Neural cell (in vitro differentiated cells): ENCODE measurements around the gene CLCN5. TPM values are rescaled to one million over a fixed set of nuclear protein-coding genes. Genes with fewer than 3 reads are reported as not detected.

ENCODE experiments used
- H2AFZ ChIP-seq: fragments of 200-600, 300-800 bp; sonication (generic), shearing (Covaris generic); 2 replicates; pipeline ENCODE4 v1.6.0; 2014; ENCODE audit warnings: low read depth, mild to moderate bottlenecking, antibody characterized with exemption, low read length, moderate library complexity
- H3F3A ChIP-seq: fragments of 200-600 bp; shearing (Covaris generic); 2 replicates; pipeline ENCODE4 v1.6.1; 2016; ENCODE audit warnings: mild to moderate bottlenecking, moderate library complexity, mixed read lengths, antibody characterized with exemption, low read length; ENCODE audit not compliant: insufficient read depth, poor library complexity, severe bottlenecking
- H3K27ac ChIP-seq: fragments of 200-600, 300-800 bp; sonication (generic), shearing (Covaris generic); 2 replicates; pipeline ENCODE4 v1.5.1; 2014; ENCODE audit warnings: mild to moderate bottlenecking, low read length, moderate library complexity
- H3K27me3 ChIP-seq: fragments of 300-800, 200-600 bp; sonication (generic), shearing (Covaris generic); 2 replicates; pipeline ENCODE4 v1.6.0; 2014; ENCODE audit warnings: mild to moderate bottlenecking, low read depth, low read length, moderate library complexity; ENCODE audit not compliant: insufficient read depth
- H3K36me3 ChIP-seq: fragments of 300-800, 200-600 bp; sonication (generic), shearing (Covaris generic); 2 replicates; pipeline ENCODE4 v1.5.1; 2014; ENCODE audit warnings: mild to moderate bottlenecking, antibody characterized with exemption, low read length, moderate library complexity; ENCODE audit not compliant: insufficient read depth
- H3K4me2 ChIP-seq: fragments of 300-800, 200-600 bp; sonication (generic), shearing (Covaris generic); 2 replicates; pipeline ENCODE4 v1.6.0; 2014; ENCODE audit warnings: mild to moderate bottlenecking, low read length
- H3K4me3 ChIP-seq: fragments of 300-800, 200-600 bp; sonication (generic), shearing (Covaris generic); 2 replicates; pipeline ENCODE4 v1.5.1; 2014; ENCODE audit warnings: mild to moderate bottlenecking, low read length, moderate library complexity
- H3K79me2 ChIP-seq: fragments of 200-600 bp; shearing (Covaris generic); replicated peaks from 2 replicates; pipeline ENCODE4 v1.6.0; 2014; ENCODE audit warnings: mild to moderate bottlenecking, low read length, moderate library complexity; ENCODE audit not compliant: insufficient read depth
- H3K9ac ChIP-seq: fragments of 300-800, 200-600 bp; sonication (generic), shearing (Covaris generic); 2 replicates; pipeline ENCODE4 v1.6.1; 2016; ENCODE audit warnings: mild to moderate bottlenecking, low read length, mixed read lengths
- H3K9me2 ChIP-seq: fragments of 200-600 bp; shearing (Covaris generic); 2 replicates; pipeline ENCODE4 v1.6.1; 2016; ENCODE audit warnings: mild to moderate bottlenecking, low read length, mixed read lengths; ENCODE audit not compliant: insufficient read depth
- H3K9me3 ChIP-seq: fragments of 200-600, 300-800 bp; sonication (generic), shearing (Covaris generic); 2 replicates; pipeline ENCODE4 v1.6.1; 2016; ENCODE audit warnings: mild to moderate bottlenecking, mixed run types, low read length, moderate library complexity, mixed read lengths
- H4K20me1 ChIP-seq: fragments of 200-600 bp; shearing (Covaris generic); 2 replicates; pipeline ENCODE4 v1.6.1; 2016; ENCODE audit warnings: mild to moderate bottlenecking, mixed run types; ENCODE audit not compliant: insufficient read depth
- CTCF ChIP-seq: fragments of 450-650 bp; IDR thresholded peaks from 2 replicates; pipeline ENCODE4 v1.5.1; 2014; ENCODE audit warnings: antibody characterized with exemption, mild to moderate bottlenecking, moderate library complexity; ENCODE audit not compliant: poor library complexity, severe bottlenecking
- EP300 ChIP-seq: fragments of 450-650 bp; conservative IDR thresholded peaks from 2 replicates; pipeline ENCODE4 v1.6.1; 2014; ENCODE audit warnings: antibody characterized with exemption, mild to moderate bottlenecking, moderate library complexity; ENCODE audit not compliant: poor library complexity, severe bottlenecking
- EZH2 ChIP-seq: fragments of 200-600, 300-800 bp; shearing (Covaris generic), sonication (generic); IDR thresholded peaks from 2 replicates; pipeline ENCODE4 v1.6.1; 2014; ENCODE audit warnings: antibody characterized with exemption, low read length, borderline replicate concordance, mild to moderate bottlenecking; ENCODE audit not compliant: insufficient read depth, poor library complexity, severe bottlenecking
- MXI1 ChIP-seq: fragments of 450-650 bp; conservative IDR thresholded peaks from 2 replicates; pipeline ENCODE4 v1.6.1; 2014; ENCODE audit warnings: antibody characterized with exemption, mild to moderate bottlenecking; ENCODE audit not compliant: poor library complexity, severe bottlenecking
- POLR2AphosphoS5 ChIP-seq: IDR thresholded peaks from 2 replicates; pipeline ENCODE4 v1.6.1; 2012
- RAD21 ChIP-seq: fragments of 450-650 bp; conservative IDR thresholded peaks from 2 replicates; pipeline ENCODE4 v1.6.1; 2014; ENCODE audit warnings: antibody characterized with exemption, mild to moderate bottlenecking, moderate library complexity
- REST ChIP-seq: IDR thresholded peaks from 2 replicates; pipeline ENCODE4 v1.6.1; 2012; ENCODE audit warnings: borderline replicate concordance
- SMC3 ChIP-seq: fragments of 450-650 bp; conservative IDR thresholded peaks from 2 replicates; pipeline ENCODE4 v1.6.1; 2014; ENCODE audit warnings: antibody characterized with exemption, mild to moderate bottlenecking, moderate library complexity; ENCODE audit not compliant: poor library complexity
- TAF1 ChIP-seq: IDR thresholded peaks from 2 replicates; pipeline ENCODE4 v1.6.1; 2012; ENCODE audit warnings: low read depth
- polyA plus RNA-seq: library from polyadenylated mRNA; depleted of rRNA; stranded (reverse); fragments of >200 nt; gene quantifications from 2 replicates; pipeline ENCODE4 v1.2.3, GENCODE V29; 2014

The CLCN5 gene
- polyA plus RNA-seq, 1 donor from 2014 or later = 13.1 TPM

GRCh38 chrX:49877397-49878101, 44.8 kb upstream of the CLCN5 start:
- no peak overlapping the region for H3K27ac ChIP-seq
- no peak overlapping the region for H2AFZ ChIP-seq
- no peaks in the 10 kb centered on the region for H3K9me2 ChIP-seq
- no peaks in the 10 kb centered on the region for H3K36me3 ChIP-seq
- H3K79me2 ChIP-seq = peaks cover 10% of the 10 kb centered on the region
- TF ChIP-seq SMC3 (no peak), MXI1 (no peak), RAD21 (no peak), EZH2 (no peak), CTCF (no peak), REST (no peak), EP300 (no peak), TAF1 (no peak), POLR2AphosphoS5 (no peak)
- no peak overlapping the region for H3K4me2 ChIP-seq
- H3K4me3 ChIP-seq = no peak overlapping the region
- H4K20me1 ChIP-seq = no peaks in the 10 kb centered on the region
- H3K9me3 ChIP-seq = no peaks in the 10 kb centered on the region
- no peaks in the 10 kb centered on the region for H3F3A ChIP-seq
- no peak overlapping the region for H3K9ac ChIP-seq
- no peaks in the 10 kb centered on the region for H3K27me3 ChIP-seq

- Histone ChIP-seq H3K79me2 (peaks cover 15% of the 10 kb centered on the region), H3K36me3 (no peaks in the 10 kb centered on the region), H3K9me3 (no peaks in the 10 kb centered on the region), H3F3A (no peaks in the 10 kb centered on the region), H3K4me2 (no peak overlapping the region), H4K20me1 (no peaks in the 10 kb centered on the region), H3K9ac (peak overlapping the region; percentile 80), H3K9me2 (no peaks in the 10 kb centered on the region), H3K4me3 (peak overlapping the region; percentile 72), H2AFZ (peak overlapping the region; percentile 8), H3K27me3 (no peaks in the 10 kb centered on the region), H3K27ac (peak overlapping the region; percentile 79)
- TF ChIP-seq SMC3 (no peak), CTCF (no peak), TAF1 (no peak), RAD21 (no peak), REST (no peak), MXI1 (no peak), EP300 (no peak), POLR2AphosphoS5 (no peak), EZH2 (no peak)
Measured at GRCh38 chrX:49878128-49878833, 44.1 kb upstream of the CLCN5 start.
